Gastroesophageal sphincter (tissue), 3 donors: ENCODE data around the gene KLHL3.

ENCODE experiments used
- CTCF ChIP-seq, 4 experiments: fragments of 200-600 bp in 2 of 4; fragments of 450-650 bp in 2 of 4; sonication (generic) in 1 of 4; IDR thresholded peaks; one replicate each; pipeline ENCODE4 v1.5.1; 2017 to 2019; ENCODE audit warnings: antibody characterized with exemption in 4 of 4, mild to moderate bottlenecking in 2 of 4, moderate library complexity in 2 of 4
- POLR2AphosphoS5 ChIP-seq: sonication (generic); formaldehyde crosslinking; IDR thresholded peaks from one replicate; pipeline ENCODE4 v1.6.1; 2017; ENCODE audit warnings: antibody characterized with exemption

DNA sequence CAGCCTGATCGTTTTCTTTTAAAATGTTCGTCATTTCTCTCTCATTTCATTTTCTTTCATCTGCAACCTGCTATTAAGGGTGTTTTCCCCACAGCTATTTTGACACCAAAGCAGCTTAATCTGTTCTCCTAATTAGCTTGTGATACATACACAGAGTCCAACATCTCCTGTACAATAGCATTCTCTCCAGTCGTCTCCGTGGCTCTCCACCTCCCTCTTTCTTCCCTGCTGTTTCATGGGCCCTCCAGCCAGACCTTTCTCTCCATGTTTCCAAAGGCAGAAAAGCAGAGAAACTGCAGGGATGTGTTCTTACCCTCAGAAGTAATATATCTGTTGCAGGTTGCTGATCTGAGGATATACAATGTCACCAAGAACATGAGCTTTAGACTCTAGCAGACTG, 148.0 kb downstream of the KLHL3 start:
- no peak for TF ChIP-seq POLR2AphosphoS5
- TF ChIP-seq CTCF (IDR thresholded peaks at IDR 0.05) = no peak
